Left lung (tissue), 10 donors: ENCODE measurements around the gene GGA1. TPM values are rescaled to one million over a fixed set of nuclear protein-coding genes. Genes with fewer than 3 reads are reported as not detected.

ENCODE experiments used
- ATAC-seq: fragments of 200-7000 bp; cut with Tn5 transposase; one replicate; pipeline ENCODE4 v1.9.1; 2020; ENCODE audit warnings: moderate library complexity
- DNase-seq, 4 donors: peaks; one replicate each; pipeline ENCODE4 v3.0.0-alpha.2; 2013 to 2020
- H3K27ac ChIP-seq, 2 donors: fragments of 200-600 bp; sonication (generic) in 1 of 2; one replicate each; pipeline versions ENCODE4 v1.5.0 to v1.8.0; 2020 to 2021
- H3K27me3 ChIP-seq, 2 donors: fragments of 200-600 bp; sonication (generic) in 1 of 2; one replicate each; pipeline versions ENCODE4 v1.5.0 to v1.8.0; 2020 to 2021
- H3K36me3 ChIP-seq, 2 donors: fragments of 200-600 bp; sonication (generic) in 1 of 2; one replicate each; pipeline versions ENCODE4 v1.5.0 to v1.8.0; 2020 to 2021
- H3K4me1 ChIP-seq, 2 donors: fragments of 200-600 bp; one replicate each; pipeline ENCODE4 v1.8.0; 2021
- H3K4me3 ChIP-seq, 2 donors: fragments of 200-600 bp; sonication (generic) in 1 of 2; one replicate each; pipeline versions ENCODE4 v1.5.0 to v1.8.0; 2020 to 2021; ENCODE audit warnings: mild to moderate bottlenecking in 1 of 2
- H3K9me3 ChIP-seq, 2 donors: fragments of 200-600 bp; sonication (generic) in 1 of 2; one replicate each; pipeline versions ENCODE4 v1.5.0 to v1.8.0; 2020 to 2021
- intact Hi-C, 2 donors: fragments of 100-400 bp; cut with DNase I; formaldehyde crosslinking; loops; one replicate each; pipeline versions ENCODE4 v1.11.2 to v1.14.2; 2022
- polyA plus RNA-seq, 6 donors: library from polyadenylated mRNA; unstranded; fragments of 120-200 nt; gene quantifications; one replicate each; pipeline ENCODE4 v1.2.1, GENCODE V29; 2013; ENCODE audit not compliant: insufficient read length in 6 of 6
- total RNA-seq, 2 donors: library from RNA; stranded (reverse); fragmentation: NEBNext Ultra II Directional; extraction: Animal tissue kit (Norgen Biotek cat#: 25700); gene quantifications; one replicate each; pipeline ENCODE4 v1.2.1, GENCODE V29; 2021
- TF ChIP-seq, protein P1 (sequence below), 2 donors: fragments of 200-600 bp; sonication (generic) in 1 of 2; IDR thresholded peaks; one replicate each; pipeline versions ENCODE4 v1.5.0 to v1.8.0; 2021; ENCODE audit warnings: antibody characterized with exemption in 2 of 2
- donor health status: DM: no; HTN: yes; CAD: no.
- donor health status: DM: no; HTN: no; CAD: no.

Gene GGA1
- total and polyA plus RNA-seq, 8 donors: 49.6 to 71.2 (median 58.8) TPM

DNA sequence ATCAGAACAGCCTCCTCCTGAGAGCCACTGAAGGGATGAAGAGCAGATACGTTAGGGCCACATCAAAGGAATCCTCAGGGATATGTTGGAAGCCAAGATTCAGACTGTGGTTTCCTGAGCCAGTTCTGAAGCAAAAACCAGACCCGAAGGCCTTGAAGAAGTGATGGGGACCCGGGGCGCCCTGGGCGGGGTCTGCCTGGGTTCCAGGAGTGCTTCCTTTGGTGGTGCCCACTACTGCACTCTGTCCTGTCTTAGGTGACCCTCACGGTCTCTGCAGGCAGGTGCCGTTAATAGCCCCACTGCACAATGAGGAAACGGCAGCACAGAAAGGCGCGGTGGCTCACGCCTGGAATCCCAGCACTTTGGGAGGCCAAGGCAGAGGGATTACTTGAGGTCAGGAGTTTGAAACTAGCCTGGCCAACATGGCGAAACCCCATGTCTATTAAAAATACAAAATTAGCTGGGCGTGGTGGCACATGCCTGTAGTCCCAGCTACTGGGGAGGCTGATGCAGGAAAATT is 18.0 kb downstream of the GGA1 start:
- no peak overlapping the region for H3K4me3 ChIP-seq
- H3K36me3 ChIP-seq: peaks cover 0 to 86% of the 10 kb centered on the region in 2 donors
- H3K4me1 ChIP-seq: peaks cover 11 to 50% of the 10 kb centered on the region in 2 donors
- TF ChIP-seq, protein P1, sequence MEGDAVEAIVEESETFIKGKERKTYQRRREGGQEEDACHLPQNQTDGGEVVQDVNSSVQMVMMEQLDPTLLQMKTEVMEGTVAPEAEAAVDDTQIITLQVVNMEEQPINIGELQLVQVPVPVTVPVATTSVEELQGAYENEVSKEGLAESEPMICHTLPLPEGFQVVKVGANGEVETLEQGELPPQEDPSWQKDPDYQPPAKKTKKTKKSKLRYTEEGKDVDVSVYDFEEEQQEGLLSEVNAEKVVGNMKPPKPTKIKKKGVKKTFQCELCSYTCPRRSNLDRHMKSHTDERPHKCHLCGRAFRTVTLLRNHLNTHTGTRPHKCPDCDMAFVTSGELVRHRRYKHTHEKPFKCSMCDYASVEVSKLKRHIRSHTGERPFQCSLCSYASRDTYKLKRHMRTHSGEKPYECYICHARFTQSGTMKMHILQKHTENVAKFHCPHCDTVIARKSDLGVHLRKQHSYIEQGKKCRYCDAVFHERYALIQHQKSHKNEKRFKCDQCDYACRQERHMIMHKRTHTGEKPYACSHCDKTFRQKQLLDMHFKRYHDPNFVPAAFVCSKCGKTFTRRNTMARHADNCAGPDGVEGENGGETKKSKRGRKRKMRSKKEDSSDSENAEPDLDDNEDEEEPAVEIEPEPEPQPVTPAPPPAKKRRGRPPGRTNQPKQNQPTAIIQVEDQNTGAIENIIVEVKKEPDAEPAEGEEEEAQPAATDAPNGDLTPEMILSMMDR (IDR thresholded peaks at IDR 0.05): no peak
- ATAC-seq (no peak), DNase-seq (no peak)
- H3K27me3 ChIP-seq: no peaks in the 10 kb centered on the region
- H3K9me3 ChIP-seq: no peaks in the 10 kb centered on the region
- intact Hi-C loops: no loop called here
- H3K27ac ChIP-seq: peak overlapping the region in 1 of 2 donors; percentile 65

DNA sequence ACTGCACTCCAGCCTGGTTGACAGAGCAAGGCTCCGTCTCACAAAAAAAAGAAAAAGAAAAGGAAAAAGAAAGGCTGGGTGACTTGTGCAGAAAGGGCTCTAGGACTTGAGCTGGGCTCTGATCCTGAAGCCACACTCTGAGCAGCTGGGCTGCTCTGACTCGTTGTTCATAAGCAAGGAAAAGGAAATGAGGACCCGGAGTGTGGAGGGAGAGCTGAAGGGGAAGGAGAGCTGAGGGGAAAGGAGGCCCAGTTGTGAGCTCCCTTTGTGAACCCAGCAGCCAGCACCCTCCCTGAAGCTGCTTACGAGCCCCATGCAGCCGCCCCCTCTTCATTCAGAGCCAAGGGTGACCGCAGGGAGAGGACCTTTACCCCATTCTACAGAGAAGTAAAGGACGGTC is 18.5 kb downstream of the GGA1 start:
- intact Hi-C loops: no loop called here
- ATAC-seq: no peak

DNA sequence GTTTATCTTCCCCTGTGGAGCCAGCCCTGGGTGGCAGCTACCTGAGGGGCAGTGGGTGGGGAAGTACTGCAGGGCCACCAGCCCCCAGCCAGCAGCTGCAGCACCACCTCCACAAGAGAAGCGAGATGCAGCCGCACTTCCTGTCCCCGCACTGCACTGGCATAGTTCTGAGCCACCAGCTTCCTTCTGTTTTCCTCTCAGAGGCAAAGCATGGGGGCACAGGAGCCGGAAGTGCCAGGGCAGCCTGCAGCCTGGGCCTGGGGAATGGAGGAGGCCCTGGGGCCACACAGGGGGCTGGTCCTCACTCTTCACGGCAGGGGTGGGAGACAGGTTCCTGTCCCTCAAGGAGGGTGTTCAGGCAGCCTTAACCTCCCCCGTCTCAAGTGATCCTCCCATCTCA is 18.9 kb downstream of the GGA1 start:
- H3K36me3 ChIP-seq: peaks cover 0 to 87% of the 10 kb centered on the region in 2 donors
- intact Hi-C loops: no loop called here
- H3K27me3 ChIP-seq: no peaks in the 10 kb centered on the region
- H3K4me1 ChIP-seq: peaks cover 11 to 55% of the 10 kb centered on the region in 2 donors
- H3K27ac ChIP-seq: peak overlapping the region; percentile 5 to 65
- H3K4me3 ChIP-seq: no peak overlapping the region
- ATAC-seq: no peak
- no peaks in the 10 kb centered on the region for H3K9me3 ChIP-seq
- TF ChIP-seq, protein P1 (IDR thresholded peaks at IDR 0.05): no peak
- DNase-seq: peak in 1 of 4 donors; percentile 86

More for the DNA sequence above, 18.5 kb downstream of the GGA1 start:
- Histone ChIP-seq H3K27me3 (no peaks in the 10 kb centered on the region), H3K4me1 (peaks cover 11 to 51% of the 10 kb centered on the region in 2 donors), H3K36me3 (peaks cover 0 to 87% of the 10 kb centered on the region in 2 donors), H3K9me3 (no peaks in the 10 kb centered on the region), H3K27ac (peak overlapping the region; percentile 5 to 65), H3K4me3 (no peak overlapping the region)
- DNase-seq: no peak
- TF ChIP-seq, protein P1 (IDR thresholded peaks at IDR 0.05): no peak

DNA sequence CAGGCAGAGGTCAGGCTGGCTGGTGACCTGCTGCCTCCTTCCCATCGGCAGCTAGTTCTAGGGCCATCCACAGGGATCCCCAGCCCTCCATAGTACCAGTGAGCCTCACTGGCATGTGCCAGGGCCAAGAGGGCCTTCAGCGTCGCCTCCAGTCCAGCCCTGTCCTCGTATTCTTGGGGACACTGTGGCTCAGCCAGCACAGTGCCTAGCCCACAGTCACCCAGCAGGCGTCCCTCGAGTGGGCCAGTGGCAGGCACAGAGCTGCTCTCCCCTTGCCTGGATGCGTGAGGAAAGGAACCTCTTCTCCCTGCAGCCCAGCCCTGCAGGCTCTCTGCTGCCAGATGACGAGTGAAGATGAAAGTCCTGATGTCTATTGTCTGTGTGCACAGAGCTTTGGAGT is 20.2 kb downstream of the GGA1 start:
- no peak for DNase-seq

DNA sequence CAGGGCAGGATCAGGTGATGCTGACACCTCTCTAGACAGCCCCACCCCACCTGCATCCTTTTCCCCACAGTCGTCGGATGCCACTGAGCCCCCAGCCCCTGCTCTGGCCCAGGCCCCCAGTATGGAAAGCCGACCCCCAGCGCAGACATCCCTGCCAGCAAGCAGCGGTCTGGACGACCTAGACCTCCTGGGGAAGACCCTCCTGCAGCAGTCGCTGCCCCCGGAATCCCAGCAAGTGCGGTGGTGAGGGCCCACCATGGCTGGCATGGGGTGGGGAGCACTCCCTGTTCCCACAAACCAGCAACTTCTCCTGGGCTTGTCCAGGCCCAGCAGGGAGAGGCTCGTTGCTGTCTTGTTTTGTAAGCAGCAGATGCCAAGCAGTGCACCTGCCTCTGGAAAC is 21.3 kb downstream of the GGA1 start:
- no peaks in the 10 kb centered on the region for H3K9me3 ChIP-seq
- TF ChIP-seq, protein P1 (IDR thresholded peaks at IDR 0.05): no peak
- no peak overlapping the region for H3K4me3 ChIP-seq
- H3K27ac ChIP-seq: no peak overlapping the region
- DNase-seq (no peak), ATAC-seq (no peak)
- H3K36me3 ChIP-seq: peaks cover 0 to 71% of the 10 kb centered on the region in 2 donors
- H3K4me1 ChIP-seq: peaks cover 34 to 65% of the 10 kb centered on the region in 2 donors
- no peaks in the 10 kb centered on the region for H3K27me3 ChIP-seq
- intact Hi-C loops: no loop called here

More for the DNA sequence above, 20.2 kb downstream of the GGA1 start:
- peaks cover 0 to 82% of the 10 kb centered on the region in 2 donors for H3K36me3 ChIP-seq
- H3K4me1 ChIP-seq: peaks cover 23 to 59% of the 10 kb centered on the region in 2 donors
- H3K9me3 ChIP-seq: no peaks in the 10 kb centered on the region
- no peak for ATAC-seq
- H3K4me3 ChIP-seq: no peak overlapping the region
- no peaks in the 10 kb centered on the region for H3K27me3 ChIP-seq
- intact Hi-C loops: no loop called here
- peak overlapping the region in 1 of 2 donors; percentile 65 for H3K27ac ChIP-seq
- TF ChIP-seq, protein P1 (IDR thresholded peaks at IDR 0.05): no peak
